Cerebellar nuclear complex (tissue), 1 donor: Measurements from ENCODE around the gene RAMP2.
A peak's percentile ranks its signal among the peaks of the same experiment; 100 is the strongest.
"Not testable (repeated sequence)": the region's sequence is repeated elsewhere in the genome, so short reads cannot be mapped to it uniquely, and the experiment has no call there.

Experiments used
- DNase-seq, 2 experiments: peaks; one replicate each; lab custom pipeline; 2025; lab: John Stamatoyannopoulos, UW

The RAMP2 gene

GRCh38 chr17:42769964-42770363, 8.9 kb downstream of the RAMP2 start:
- not testable (repeated sequence) for DNase-seq

- DNase-seq: no peak
These were observed 11.9 kb downstream of the RAMP2 start for GRCh38 chr17:42772945-42773289.

GRCh38 chr17:42773290-42774035, 12.4 kb downstream of the RAMP2 start, which contains the start of gene VPS25:
Gene VPS25 (plus strand): TSS chr17:42773449. CDS start chr17:42773476, 27 bp downstream.
- peak in 1 of 2 experiments; percentile 51 for DNase-seq

- DNase-seq: no peak
These were observed 13.2 kb downstream of the RAMP2 start for GRCh38 chr17:42774066-42774745.

- no peak for DNase-seq
These were observed 14.6 kb downstream of the RAMP2 start for GRCh38 chr17:42775534-42776098.

- no peak for DNase-seq
These were observed 17.5 kb downstream of the RAMP2 start for GRCh38 chr17:42778570-42778969.

- no peak for DNase-seq
These were observed 18.4 kb downstream of the RAMP2 start for GRCh38 chr17:42779304-42779935.

GRCh38 chr17:42779936-42780850, 19.2 kb downstream of the RAMP2 start, which contains the start of gene WNK4:
Gene WNK4 (plus strand): TSS chr17:42780610. CDS start chr17:42780699, 89 bp downstream.
- DNase-seq: no peak

GRCh38 chr17:42780851-42781638, 20.0 kb downstream of the RAMP2 start:
- no peak for DNase-seq

- no peak for DNase-seq
These were observed 20.7 kb downstream of the RAMP2 start for GRCh38 chr17:42781639-42782165.

GRCh38 chr17:42782166-42783061, 21.4 kb downstream of the RAMP2 start:
- no peak for DNase-seq

GRCh38 chr17:42783062-42783790, 22.2 kb downstream of the RAMP2 start:
- DNase-seq: no peak

GRCh38 chr17:42783791-42784138, 22.7 kb downstream of the RAMP2 start:
- no peak for DNase-seq

- DNase-seq: no peak
These were observed 23.4 kb downstream of the RAMP2 start for GRCh38 chr17:42784409-42784808.

GRCh38 chr17:42784811-42785592, 24.0 kb downstream of the RAMP2 start:
- DNase-seq: no peak

- no peak for DNase-seq
These were observed 26.2 kb downstream of the RAMP2 start for GRCh38 chr17:42787266-42787665.

- no peak for DNase-seq
These were observed 30.9 kb downstream of the RAMP2 start for GRCh38 chr17:42791948-42792347.

- DNase-seq: no peak
These were observed 31.5 kb downstream of the RAMP2 start for GRCh38 chr17:42792545-42792944.
